Pancreas (tissue), 10 donors: ENCODE measurements around the gene LUZP2. TPM values are rescaled to one million over a fixed set of nuclear protein-coding genes. Genes with fewer than 3 reads are reported as not detected.

Experiments used
- ATAC-seq, 4 donors: fragments of 200-7000 bp; cut with Tn5 transposase; one replicate each; pipeline versions ENCODE4 v1.8.0 to v1.9.1; 2020; ENCODE audit warnings: mild to moderate bottlenecking in 4 of 4, moderate library complexity in 4 of 4
- DNase-seq, 6 donors: peaks; one replicate each; pipeline ENCODE4 v3.0.0-alpha.2; 2020
- FAIRE-seq: peaks from 2 replicates; lab custom pipeline; 2012; peaks lifted over from hg19 to GRCh38; lab: Jason Lieb, UNC
- H3K27ac ChIP-seq, 4 donors: fragments of 200-600 bp; sonication (generic); 1 replicate in 3 of 4; 2 replicates in 1 of 4; pipeline versions ENCODE4 v1.5.0 to v1.8.0; 2020
- H3K27me3 ChIP-seq, 4 donors: fragments of 200-600 bp; one replicate each; pipeline ENCODE4 v1.8.0; 2021
- H3K36me3 ChIP-seq, 3 donors: fragments of 200-600 bp; sonication (generic) in 1 of 3; one replicate each; pipeline versions ENCODE4 v1.5.0 to v1.8.0; 2020 to 2021
- H3K4me1 ChIP-seq, 3 donors: fragments of 200-600 bp; one replicate each; pipeline ENCODE4 v1.8.0; 2021
- H3K4me3 ChIP-seq, 4 donors: fragments of 200-600 bp; sonication (generic) in 2 of 4; one replicate each; pipeline versions ENCODE4 v1.5.0 to v1.8.0; 2020 to 2021
- H3K9me3 ChIP-seq, 4 donors: fragments of 200-600 bp; one replicate each; pipeline ENCODE4 v1.8.0; 2021
- CTCF ChIP-seq, 4 donors: fragments of 200-600 bp; sonication (generic) in 3 of 4; IDR thresholded peaks; one replicate each; pipeline versions ENCODE4 v1.5.0 to v1.8.0; 2021; ENCODE audit warnings: antibody characterized with exemption in 4 of 4
- WGBS, 2 donors: extraction: QIAGEN DNeasy Blood & Tissue Kit; methylation state at CpG; one replicate each; pipeline ENCODE4 v1.1.7; 2013; 5-methylcytosine and 5-hydroxymethylcytosine counted together
- intact Hi-C, 3 donors: fragments of 100-400 bp; cut with DNase I; formaldehyde crosslinking; loops; one replicate each; pipeline versions ENCODE4 v1.11.1 to v1.14.2; 2022
- polyA plus RNA-seq, 2 donors: library from polyadenylated mRNA; stranded (reverse); fragments of 200-250 nt; gene quantifications; one replicate each; pipeline ENCODE4 v1.2.3, GENCODE V29; 2013
- total RNA-seq, 6 donors: library from RNA; stranded (reverse); fragmentation: NEBNext Ultra II Directional in 4 of 6; extraction: Animal tissue kit (Norgen Biotek cat#: 25700) in 4 of 6; gene quantifications; one replicate each; pipeline versions ENCODE4 v1.2.1 to v1.2.4, GENCODE V29; 2021 to 2023
- donor health status: healthy with polysubstance abuse.
- donor health status: DM: no; HTN: no; CAD: no; lungs with moderate emphysema.
- donor health status: DM: no; HTN: no; CAD: no.
- donor health status: control.
- donor health status: control.
- donor health status: Bipolar disorder and iron deficiency.
- donor health status: DM: yes; HTN: yes; CAD: no.
- donor health status: DM: no; HTN: no; CAD: no.
- donor health status: DM: no; HTN: no; CAD: no.
- donor health status: DM: yes; HTN: yes; CAD: no.

Gene LUZP2
- total and polyA plus RNA-seq, 8 donors: 0.04 to 0.19 (median 0.07) TPM; not detected in 3

GRCh38 chr11:24738972-24739371 is 242.1 kb downstream of the LUZP2 start:
- no peak for FAIRE-seq
- Histone ChIP-seq H3K4me1 (no peaks in the 10 kb centered on the region), H3K27ac (no peak overlapping the region), H3K36me3 (no peaks in the 10 kb centered on the region), H3K27me3 (no peaks in the 10 kb centered on the region), H3K4me3 (no peak overlapping the region), H3K9me3 (no peaks in the 10 kb centered on the region)
- no peak for ATAC-seq
- intact Hi-C loops: no loop called here
- TF ChIP-seq CTCF (IDR thresholded peaks at IDR 0.05): no peak
- WGBS, 2 donors: 59 to 66% methylated on average over 2 of the region's 2 CpGs
- DNase-seq: no peak

GRCh38 chr11:24739637-24740036 is 242.8 kb downstream of the LUZP2 start:
- no peak overlapping the region for H3K27ac ChIP-seq
- no peak overlapping the region for H3K4me3 ChIP-seq
- no peaks in the 10 kb centered on the region for H3K27me3 ChIP-seq
- no peaks in the 10 kb centered on the region for H3K36me3 ChIP-seq
- ATAC-seq (no peak), DNase-seq (no peak), FAIRE-seq (no peak)
- TF ChIP-seq CTCF (IDR thresholded peaks at IDR 0.05): no peak
- 77 to 79% methylated on average over 4 of the region's 4 CpGs for WGBS, 2 donors
- H3K4me1 ChIP-seq: no peaks in the 10 kb centered on the region
- H3K9me3 ChIP-seq: no peaks in the 10 kb centered on the region
- intact Hi-C loops: no loop called here

DNA sequence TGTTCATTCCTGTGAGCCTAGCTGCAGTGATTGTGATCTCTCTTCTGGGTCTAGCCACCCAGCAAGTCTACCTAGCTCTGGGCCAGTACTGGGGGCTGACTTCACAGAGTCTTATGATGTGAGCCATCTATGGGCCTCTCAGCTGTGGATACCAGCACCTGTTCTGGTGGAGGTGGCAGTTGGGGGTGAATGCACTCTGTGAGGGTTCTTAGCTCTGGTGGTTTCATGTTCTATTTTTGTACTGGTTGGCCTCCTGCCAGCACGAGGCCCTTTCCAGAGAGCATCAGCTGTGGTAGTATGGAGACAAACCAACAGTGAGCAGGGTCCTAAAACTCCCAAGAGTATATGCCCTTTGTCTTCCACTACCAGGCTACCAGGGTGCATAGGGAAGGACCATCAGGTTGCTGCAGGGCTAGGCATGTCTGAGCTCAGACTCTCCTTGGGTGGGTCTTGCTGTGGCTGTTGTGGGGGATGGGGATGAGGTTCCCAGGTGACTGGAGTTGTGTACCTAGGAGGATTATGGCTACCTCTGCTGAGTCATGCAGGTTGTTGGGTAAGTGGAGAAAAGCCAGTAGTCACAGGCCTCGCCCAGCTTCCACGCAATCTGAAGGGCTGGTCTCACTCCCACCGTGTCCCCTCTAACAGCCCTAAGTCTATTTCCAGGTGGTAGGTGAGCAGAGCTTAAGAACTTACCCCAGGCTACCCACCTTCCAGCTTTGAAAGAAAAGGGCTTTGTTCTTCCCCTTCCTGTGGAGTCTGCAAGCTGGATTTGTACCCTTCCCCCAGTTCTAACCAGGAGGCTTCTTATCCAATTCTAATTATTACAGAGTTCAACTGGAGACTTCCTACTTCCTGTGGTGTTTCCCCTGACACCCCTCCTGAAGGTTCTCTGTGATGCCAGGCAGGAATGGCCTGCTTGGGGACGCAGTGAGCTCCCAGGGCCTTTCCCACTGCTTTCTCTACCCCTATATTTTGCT is 250.7 kb downstream of the LUZP2 start:
- DNase-seq (no peak), ATAC-seq (no peak), FAIRE-seq (no peak)
- Histone ChIP-seq H3K36me3 (no peaks in the 10 kb centered on the region), H3K9me3 (no peaks in the 10 kb centered on the region), H3K4me3 (no peak overlapping the region), H3K27me3 (no peaks in the 10 kb centered on the region), H3K4me1 (no peaks in the 10 kb centered on the region), H3K27ac (no peak overlapping the region)
- intact Hi-C loops: no loop called here
- no peak for TF ChIP-seq CTCF (IDR thresholded peaks at IDR 0.05)
- WGBS, 2 donors: 74 to 85% methylated on average over 5 of the region's 5 CpGs

DNA sequence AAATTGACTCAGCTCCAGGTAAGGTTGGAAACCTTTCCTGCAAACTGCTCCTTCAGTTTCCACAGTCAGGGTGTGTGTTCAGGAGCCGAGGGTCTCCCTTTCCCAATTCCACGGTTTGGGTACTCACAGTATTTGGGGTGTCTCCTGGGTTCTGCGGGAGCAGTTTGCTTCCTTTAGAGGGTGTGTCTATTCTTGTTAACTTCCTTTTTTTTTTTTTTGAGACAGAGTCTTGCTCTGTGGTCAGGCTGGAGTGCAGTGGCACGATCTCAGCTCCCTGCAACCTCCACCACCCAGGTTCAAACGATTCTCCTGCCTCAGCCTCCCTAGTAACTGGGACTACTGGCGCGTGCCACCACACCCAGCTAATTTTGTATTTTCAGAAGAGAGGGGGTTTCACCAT is 251.4 kb downstream of the LUZP2 start:
- Histone ChIP-seq H3K4me3 (no peak overlapping the region), H3K4me1 (no peaks in the 10 kb centered on the region), H3K27me3 (no peaks in the 10 kb centered on the region), H3K9me3 (no peaks in the 10 kb centered on the region), H3K36me3 (no peaks in the 10 kb centered on the region), H3K27ac (no peak overlapping the region)
- ATAC-seq (no peak), DNase-seq (no peak), FAIRE-seq (no peak)
- WGBS, 2 donors: 60 to 82% methylated on average over 7 of the region's 7 CpGs
- intact Hi-C loops: no loop called here
- no peak for TF ChIP-seq CTCF (IDR thresholded peaks at IDR 0.05)

DNA sequence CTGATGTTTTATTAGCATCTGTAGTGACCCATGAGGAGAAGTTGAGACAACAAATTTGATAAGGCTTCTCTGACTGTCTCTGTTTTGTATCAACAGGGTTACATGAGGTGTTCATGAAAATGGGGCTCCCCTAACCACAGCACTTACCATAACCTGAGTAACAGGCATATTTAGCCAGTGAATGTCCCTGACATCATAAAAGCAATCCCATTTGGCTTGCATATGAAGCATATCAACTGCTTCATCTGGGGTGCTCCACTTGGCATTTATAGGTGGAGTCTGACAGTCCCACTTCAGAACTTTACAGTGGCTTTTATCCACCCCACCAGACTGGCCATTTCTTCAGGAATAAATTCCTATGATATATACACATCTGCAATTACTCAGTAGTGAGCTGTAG is 257.6 kb downstream of the LUZP2 start:
- Histone ChIP-seq H3K36me3 (no peaks in the 10 kb centered on the region), H3K27ac (no peak overlapping the region), H3K9me3 (no peaks in the 10 kb centered on the region), H3K27me3 (no peaks in the 10 kb centered on the region), H3K4me1 (no peaks in the 10 kb centered on the region), H3K4me3 (no peak overlapping the region)
- DNase-seq (no peak), FAIRE-seq (no peak), ATAC-seq (no peak)
- TF ChIP-seq CTCF (IDR thresholded peaks at IDR 0.05): no peak
- intact Hi-C loops: no loop called here
